DMS53 treated with DMSO at 0.1 percent for 48 hours (cell line): ENCODE data around the gene PLA2G4E.

Experiments
- DNase-seq: peaks from one replicate; lab custom pipeline; 2025; ENCODE audit not compliant: unreplicated experiment; lab: John Stamatoyannopoulos, UW

The PLA2G4E gene

GRCh38 chr15:42031198-42031915 lies 10.5 kb upstream of the PLA2G4E start:
- DNase-seq, result no peak

GRCh38 chr15:42027521-42027920 lies 6.7 kb upstream of the PLA2G4E start:
- DNase-seq, result no peak

- no peak for DNase-seq
Observed at GRCh38 chr15:42024303-42024702, 3.5 kb upstream of the PLA2G4E start.

GRCh38 chr15:42021593-42021992 lies 751 bp upstream of the PLA2G4E start:
- DNase-seq, result no peak

- no peak for DNase-seq
Observed at GRCh38 chr15:42018306-42019224, 2.3 kb downstream of the PLA2G4E start.

GRCh38 chr15:42016971-42017370 lies 3.9 kb downstream of the PLA2G4E start:
- DNase-seq, result no peak

GRCh38 chr15:42014406-42014805 lies 6.4 kb downstream of the PLA2G4E start:
- DNase-seq, result no peak

- DNase-seq, result no peak
Observed at GRCh38 chr15:42012928-42013482, 7.8 kb downstream of the PLA2G4E start.

- peak; percentile 84 for DNase-seq
Observed at GRCh38 chr15:42012241-42012640, 8.6 kb downstream of the PLA2G4E start.

- DNase-seq, result no peak
Observed at GRCh38 chr15:42011074-42011473, 9.8 kb downstream of the PLA2G4E start.

- no peak for DNase-seq
Observed at GRCh38 chr15:42010434-42010833, 10.4 kb downstream of the PLA2G4E start.

- DNase-seq, result no peak
Observed at GRCh38 chr15:42009474-42009873, 11.4 kb downstream of the PLA2G4E start.

- no peak for DNase-seq
Observed at GRCh38 chr15:42009022-42009421, 11.8 kb downstream of the PLA2G4E start.

GRCh38 chr15:42007386-42007785 lies 13.5 kb downstream of the PLA2G4E start:
- DNase-seq, result no peak

GRCh38 chr15:42002333-42002732 lies 18.5 kb downstream of the PLA2G4E start:
- DNase-seq, result no peak

GRCh38 chr15:42001236-42001635 lies 19.6 kb downstream of the PLA2G4E start:
- DNase-seq, result no peak

GRCh38 chr15:41999290-42000285 lies 21.3 kb downstream of the PLA2G4E start:
- no peak for DNase-seq

GRCh38 chr15:41997845-41998244 lies 23.0 kb downstream of the PLA2G4E start:
- no peak for DNase-seq

- no peak for DNase-seq
Observed at GRCh38 chr15:41996921-41997592, 23.8 kb downstream of the PLA2G4E start.

- DNase-seq, result no peak
Observed at GRCh38 chr15:41996376-41996775, 24.5 kb downstream of the PLA2G4E start.
